GM21825 (cell line): ENCODE results near the gene RNU5B-1.

Experiments used
- ATAC-seq: cut with Tn5 transposase; IDR thresholded peaks from one replicate; pipeline ENCODE4 v1.9.1; 2021; ENCODE audit warnings: mild to moderate bottlenecking, moderate library complexity; ENCODE audit not compliant: unreplicated experiment

RNU5B-1 gene

DNA sequence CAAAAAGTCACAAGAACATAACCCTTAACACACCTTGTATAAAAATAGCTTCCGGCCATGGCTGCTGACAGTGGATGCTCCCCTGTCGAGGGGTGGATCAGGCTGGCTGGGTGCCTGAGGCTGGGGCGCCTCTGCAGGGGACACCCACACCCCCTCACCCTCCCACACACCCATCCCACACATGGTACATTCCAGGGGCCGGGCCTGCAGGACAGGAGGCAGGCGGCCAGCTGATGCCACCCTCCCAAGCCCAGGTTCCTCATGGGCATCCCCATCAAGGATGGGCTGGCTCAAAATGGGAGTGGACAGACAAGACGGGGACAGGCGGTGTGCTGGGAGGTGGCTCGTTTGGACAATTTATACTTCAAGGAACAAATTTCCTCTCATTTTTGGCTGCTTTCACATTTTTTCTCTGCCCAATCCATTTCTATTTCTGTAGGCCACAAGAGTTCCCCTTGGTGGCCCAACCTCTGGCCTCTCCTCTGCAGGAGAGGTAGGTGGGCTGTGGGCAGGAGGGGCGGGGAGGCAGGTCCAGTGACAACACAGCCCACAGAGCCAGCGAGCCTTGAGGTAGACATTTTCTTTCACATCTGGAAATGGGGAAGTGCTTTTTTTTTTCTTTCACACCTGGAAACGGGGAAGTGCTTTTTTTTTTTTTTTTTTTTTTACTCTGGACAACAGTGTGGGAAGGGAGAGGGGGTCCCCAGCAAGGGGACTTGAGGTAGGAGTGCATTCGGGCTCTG, 23.3 kb downstream of the RNU5B-1 start:
- ATAC-seq: no peak

DNA sequence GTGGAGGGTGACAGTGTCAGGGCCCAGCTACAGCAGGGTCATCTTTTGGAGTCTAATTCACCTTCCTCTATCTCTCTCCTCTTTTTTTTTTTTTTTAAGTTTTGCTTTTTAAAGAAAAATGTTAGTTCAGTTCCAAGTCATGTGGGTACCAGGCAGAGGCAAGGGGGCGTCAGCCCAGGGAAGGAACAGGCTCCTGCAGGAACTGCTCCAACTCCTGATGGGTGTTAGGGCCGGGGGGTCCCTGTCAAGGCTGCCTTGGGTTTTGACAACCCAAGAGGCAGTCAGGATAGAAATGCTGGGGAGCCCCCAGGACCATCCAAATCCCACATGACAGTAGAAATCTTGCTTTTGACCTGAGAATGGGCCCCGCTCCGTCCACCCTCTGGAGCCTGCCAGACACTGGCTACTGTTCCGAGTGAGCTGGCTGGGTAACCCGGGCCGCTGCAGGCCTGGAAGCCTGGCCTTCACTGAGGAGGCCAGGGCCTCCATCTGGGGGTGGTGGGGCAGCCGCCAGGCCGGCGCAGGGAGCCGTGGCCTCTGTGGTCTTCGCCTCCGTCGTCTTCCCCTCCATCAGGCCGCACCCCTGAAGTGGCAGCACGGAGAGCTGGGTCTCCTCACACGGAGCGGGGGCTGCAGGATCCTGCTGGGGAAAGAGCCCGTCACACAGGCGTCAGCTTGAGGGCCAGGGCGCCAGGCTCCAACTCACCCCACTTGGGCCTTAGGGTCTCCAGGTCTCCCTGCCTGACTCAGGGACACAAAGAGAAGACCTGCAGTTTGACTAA, 24.2 kb downstream of the RNU5B-1 start:
- ATAC-seq: no peak

DNA sequence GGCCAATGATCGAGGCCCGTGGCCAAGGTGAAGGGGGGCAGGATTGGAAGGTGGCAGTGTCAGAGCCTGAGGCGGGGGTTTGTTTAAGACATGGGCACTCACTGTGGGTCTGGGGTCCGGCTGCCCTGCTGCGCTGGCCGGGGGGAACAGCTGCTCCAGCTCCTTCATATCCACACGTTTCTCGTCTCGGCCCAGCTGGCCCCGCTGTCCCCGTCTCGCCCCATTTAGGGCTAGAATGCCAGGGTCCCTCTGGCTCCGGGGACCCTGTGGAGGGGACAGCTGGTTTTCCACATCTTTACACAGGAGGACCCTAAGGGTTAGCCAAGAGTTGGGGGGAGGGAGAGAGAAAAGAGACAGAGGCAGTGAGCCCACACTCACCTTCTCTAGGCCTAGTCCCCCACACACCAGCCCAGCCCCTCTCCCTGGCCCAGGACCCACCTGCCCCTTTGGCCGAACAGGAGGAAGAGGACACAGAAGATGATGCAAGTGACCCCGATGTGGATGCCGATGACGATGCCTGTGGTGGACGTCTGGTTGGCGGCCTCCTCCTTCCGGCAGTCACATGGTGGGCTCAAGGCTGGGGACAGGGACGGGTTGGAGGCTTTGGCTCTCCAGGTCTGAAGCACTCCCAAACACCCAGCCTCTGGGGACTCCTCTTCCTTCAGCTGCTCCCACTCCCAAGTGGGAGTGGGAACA, 25.0 kb downstream of the RNU5B-1 start:
- no peak for ATAC-seq

DNA sequence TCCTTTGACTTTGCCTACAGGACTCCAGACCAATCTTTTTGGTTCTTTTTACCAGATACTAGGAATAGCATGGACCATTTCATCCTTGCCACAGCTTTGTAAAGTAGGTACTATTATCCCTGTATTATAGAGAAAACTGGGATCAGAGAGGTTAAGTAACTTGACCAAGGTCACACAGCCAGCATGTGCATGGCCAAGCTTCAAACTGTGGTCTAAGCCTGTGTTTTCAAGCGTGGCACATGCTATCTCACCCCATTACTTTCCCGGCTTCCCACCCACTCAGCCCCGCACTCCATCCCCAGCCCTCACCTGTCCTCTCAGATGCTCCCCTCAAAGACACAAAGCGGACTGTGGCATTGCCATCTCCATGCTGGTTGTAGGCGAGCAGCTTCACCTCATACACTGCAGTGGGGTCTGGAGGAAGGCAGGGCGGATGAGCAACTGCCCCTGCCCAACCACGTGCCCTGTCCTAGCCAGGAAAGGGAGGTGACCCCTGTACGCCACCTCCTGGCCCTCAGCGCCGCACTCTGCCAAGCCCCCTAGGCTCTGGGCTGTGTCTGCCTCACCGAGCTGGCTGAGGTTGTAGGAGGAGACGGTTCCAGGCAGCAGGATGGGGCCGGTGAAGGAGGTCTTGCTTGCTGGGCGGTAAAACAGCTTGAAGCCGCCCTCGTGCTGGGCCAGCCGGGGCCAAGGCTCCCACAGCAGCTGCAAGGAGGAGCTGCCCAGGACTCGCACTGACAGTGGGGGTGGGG, 25.7 kb downstream of the RNU5B-1 start:
- ATAC-seq: no peak

DNA sequence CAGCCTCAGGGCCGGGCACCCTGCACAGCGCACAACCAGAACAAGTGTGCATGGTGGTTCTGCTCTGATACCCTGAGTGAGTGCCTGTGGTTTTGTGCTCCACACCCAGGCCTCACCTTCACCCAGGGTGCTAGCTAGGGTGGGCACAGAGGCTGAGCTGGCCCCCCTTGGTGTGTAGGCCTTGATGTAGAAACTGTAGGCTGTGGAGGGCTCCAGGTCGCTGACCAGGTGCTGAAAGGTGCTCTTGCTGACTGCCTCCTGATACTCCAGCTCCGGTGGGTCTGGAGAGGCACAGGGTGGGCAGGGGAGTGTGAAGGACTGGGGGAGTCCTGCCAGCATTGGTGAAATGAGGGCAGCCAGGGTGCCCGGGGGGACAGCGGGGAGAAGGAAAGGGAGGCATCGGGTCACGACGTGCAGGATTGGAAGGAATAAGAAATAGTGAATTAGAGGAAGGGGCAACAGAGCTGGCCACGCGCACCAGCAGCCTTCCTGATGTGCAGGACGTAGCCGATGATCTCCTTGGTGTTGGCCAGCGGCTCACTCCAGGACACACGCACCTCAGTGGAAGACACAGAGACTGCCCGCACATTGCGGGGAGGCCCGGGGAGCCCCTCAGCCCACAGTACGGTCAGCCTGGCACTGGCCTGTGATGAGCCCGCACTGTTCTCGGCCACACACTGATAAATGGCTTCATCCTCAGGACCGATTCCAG, 26.6 kb downstream of the RNU5B-1 start:
- ATAC-seq: no peak

DNA sequence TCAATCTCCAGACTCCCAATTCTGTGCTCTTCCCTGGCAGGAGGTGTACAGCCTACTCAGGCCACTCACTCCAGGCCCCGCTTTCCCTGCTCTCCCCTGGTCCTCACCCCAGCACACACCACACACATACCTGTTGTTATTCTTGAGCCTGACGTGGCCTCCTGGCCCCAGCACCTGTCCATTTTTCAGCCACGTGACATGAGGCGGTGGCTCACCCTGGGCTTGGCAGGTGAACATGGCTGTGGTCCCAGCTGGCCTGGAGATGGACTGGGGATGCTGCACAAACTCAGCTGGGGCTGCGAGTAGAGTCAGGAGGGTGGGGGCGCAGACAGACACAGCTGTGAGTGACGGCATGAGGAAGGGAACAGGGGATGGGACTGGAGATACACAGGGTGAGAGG, 27.3 kb downstream of the RNU5B-1 start:
- no peak for ATAC-seq

DNA sequence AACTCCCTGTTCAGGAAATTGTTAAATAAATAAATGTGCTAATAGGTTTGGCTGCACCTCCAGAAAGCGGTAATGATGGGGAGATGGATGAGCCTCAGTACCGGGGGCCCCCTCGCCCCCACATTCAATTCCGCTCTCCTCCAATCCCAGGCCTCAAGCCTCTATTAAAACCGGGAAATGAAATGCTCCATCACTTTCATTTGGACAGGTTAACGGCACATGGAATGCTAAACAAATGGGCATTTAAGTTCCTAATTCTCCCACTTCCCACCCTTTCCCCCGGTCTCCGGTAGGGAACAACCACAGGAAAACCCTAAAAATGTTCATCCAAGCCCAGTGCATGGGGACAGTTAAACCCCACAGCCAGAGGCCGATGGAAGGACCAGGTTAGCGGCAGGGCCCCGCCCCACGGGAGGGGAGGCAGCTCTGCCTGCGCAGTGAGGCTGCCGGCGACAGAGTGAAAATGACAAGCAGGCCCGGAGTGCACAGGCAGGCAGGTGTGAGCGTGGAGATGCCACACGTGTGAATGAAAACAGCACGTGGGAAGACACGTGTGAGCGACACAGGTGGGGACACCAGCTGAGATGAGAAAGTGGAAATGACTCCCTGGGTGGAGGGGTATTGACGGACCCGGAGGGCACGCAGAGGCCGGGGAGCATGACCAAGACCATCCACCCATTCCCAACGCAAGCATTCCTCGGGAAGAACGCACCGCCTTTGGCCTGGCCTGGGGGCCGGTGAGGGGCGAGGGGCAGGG, 28.1 kb downstream of the RNU5B-1 start:
- no peak for ATAC-seq

DNA sequence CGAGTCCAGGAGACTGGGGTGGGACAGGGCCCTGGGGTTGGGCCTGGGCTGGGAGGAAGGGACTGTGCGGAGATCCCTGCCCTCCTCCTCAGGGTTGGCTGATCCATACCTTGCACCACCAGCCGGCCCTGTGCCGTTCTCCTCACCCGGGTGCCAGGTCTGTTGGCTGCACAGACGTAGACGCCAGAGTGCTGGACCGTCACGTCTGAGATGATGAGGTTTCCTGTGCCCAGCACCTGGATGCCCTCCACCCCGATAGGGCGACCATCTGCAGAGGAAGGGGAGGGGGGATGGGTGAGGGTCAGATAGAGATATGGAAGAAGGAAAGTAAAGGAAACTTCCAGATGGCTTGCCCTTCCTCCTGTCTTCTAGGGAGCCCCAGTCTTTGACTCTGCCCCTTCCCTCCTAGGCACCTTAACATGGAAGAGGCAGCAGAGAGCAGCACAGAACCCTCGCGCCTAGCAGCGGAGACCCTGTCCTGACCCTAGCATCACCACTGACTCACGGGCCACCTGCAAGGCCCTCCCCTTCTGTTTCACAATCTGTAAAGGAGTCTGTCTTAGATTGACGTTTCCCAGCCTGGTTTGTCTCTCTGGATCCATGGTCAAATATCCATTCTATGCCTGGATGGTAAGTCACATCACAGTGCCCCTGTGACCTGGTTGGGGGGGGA, 28.8 kb downstream of the RNU5B-1 start:
- ATAC-seq: no peak

DNA sequence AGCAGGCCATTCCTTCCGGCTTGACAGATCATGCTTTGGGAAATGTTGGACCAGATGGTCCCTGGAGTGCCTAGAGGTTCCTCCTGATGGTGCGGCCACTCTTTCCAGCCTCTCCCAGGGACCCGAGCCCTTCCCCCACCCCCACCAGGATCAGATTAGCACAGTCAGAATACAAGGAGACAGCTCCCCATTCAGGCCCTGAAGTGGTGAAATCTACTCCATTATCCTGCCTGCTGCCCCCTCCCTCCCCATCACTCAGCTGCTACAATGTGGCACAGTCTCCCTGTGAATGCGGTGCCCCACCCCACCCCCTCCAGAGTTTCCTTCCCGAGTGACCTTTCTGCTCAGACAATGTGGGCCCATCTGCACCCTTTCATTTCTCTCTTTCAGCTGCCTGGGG, 29.4 kb downstream of the RNU5B-1 start:
- no peak for ATAC-seq

DNA sequence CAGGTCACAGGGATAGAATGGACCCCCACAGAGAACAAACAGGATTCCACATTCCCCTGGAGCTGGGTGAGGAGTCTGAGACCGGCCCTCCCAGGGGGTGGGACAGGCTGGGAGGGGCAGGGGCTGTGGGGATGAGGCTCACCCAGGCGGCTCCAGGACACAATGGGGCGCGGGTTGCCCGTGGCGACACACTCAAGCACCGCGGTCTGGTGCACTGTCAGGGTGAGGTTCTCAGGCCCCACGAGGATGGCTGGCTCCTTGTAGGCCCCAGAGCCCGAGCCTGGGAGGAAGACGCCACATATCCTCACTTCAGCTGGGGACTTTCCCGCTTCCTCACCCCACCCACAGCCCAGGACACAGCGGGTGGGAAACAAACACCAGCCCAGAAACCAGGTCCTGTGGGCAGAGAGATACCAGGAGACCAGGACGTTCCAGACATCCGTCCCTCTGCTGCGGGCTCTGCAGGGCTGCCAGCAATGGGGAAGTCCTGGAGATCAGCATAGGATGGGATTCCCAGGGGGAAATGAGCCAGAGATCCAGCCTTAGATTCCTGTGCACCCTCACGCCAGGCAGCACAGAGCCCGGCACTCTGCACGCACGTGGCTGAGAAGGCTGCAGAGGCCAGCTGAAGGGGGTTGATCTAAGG, 30.2 kb downstream of the RNU5B-1 start:
- ATAC-seq: no peak

DNA sequence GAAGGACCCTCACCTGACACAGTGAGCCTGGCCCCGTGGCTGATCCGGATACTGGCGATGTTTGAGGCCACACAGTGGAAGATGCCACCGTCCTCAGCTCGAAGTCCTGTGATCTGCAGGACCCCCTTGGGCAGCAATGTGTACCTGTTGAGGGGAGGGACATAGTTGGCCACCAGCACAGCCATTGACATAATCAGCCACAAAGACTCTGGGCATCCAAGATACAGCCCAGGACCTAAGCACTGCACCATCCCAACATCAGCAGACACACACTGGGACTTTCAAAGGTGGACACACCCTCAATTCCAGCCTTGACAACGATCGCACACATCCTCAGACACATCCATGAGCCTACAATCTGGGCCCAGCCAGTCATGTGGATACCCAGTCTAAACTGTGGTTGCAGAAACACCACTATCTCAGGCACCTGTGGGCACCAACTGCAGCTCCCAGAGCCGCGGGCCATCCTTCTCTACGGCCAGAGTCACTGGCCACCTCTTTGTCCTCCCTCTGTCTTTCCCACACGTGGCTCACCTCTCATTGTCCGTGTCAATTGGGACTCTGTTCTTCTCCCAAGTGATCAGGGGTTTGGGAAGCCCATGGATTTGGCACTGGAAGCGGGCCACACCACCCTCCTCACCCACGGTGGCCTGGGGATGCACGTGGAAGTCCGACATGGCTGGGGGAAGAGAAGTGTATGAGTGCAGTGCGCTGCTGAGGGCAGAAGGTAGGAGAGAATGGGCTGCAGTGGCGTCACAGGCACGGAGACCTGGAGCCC, 31.0 kb downstream of the RNU5B-1 start:
- no peak for ATAC-seq

DNA sequence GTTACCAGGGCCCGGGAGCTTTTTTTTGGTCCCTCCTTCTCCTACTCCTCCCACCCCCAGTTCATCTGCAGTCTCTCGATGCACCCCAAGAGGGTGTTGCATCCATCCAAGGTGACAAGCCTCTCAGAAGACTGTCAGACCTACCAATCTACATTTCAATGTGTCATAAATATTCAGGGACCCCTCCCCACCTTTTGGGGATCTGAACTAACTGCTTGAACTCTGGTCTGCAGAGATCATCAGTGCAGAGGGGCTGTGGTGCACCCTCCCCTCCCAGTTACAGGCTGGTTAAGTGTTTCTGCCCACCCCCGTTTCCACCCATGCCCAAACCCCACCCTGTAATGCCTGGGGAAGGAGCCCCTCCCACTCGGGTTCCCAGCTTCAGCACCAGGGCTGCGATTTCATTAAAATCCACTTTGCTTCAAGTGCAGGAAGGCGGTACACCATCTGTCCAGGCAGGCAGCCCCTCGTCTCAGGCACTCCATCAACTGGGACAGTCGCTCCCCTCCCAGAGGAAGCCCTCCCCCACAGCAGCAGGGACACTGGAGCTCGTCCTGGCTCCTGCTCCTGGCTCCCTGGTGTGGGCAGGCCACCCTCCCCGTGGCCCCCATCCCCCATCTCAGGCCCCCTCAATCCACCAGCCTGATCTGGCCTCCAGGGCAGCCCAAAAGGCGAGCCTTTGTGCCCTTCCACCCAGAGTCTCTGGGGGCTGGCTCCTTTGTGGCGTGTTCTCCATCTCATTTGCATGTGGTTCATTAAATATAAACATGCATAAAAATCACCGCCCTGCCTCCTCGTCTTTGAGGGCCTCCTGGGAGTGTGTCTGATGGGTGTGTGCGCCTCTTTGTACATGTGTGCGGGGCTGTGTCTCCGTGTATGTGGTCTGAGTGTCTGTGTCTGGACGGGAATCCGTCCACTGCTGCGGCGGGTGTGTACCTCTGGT, 32.3 kb downstream of the RNU5B-1 start:
- no peak for ATAC-seq

DNA sequence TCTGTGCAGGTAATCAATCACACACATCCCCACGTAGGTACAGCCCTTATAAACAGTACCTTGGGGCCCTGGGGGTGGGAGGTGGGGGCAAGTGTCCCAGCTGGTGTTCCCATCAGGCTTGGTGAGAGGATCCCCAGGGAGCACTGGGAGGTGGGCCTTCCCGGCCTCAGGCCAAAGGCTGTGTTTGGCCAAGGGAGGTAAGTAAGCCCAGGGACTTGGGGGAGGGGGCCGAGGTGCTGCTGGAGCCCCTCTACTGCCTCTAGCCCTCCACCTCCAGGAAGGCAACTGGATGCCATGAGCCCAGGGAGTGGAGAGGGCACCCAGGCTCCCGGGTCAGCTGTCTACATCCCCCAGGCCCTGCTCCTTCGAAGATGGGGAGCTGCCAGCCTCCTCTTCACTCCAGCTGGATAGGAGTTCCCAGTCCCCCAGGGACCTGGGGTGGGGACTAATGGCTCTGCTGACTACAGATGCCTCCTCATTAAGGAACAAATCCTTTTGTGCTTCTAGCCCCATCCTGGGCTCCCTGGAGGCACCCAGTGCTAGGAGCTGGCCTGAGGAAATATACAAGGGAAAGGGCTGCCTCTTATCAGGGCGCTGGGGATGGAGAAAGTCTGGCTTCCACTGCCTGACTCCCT, 33.1 kb downstream of the RNU5B-1 start:
- no peak for ATAC-seq

DNA sequence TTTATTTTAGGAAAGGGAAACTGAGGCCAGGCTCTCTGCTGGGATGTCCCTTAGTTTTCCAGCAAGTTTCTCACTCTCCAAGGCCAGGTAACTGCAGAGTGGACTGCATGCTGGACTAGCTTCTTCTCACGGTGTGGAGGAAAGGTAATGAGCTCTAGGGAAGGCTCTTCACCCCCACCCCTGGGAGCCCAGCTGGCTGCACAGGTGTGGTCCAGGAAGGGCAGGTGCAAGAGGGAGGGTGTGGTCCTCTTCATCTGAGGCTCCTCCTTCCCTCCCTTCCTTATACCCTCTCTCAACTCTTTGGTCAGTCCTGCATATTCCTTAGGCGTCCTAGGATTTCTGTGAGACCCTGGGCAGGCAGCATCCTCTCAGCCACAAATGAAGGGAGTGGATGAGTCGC, 33.9 kb downstream of the RNU5B-1 start:
- ATAC-seq: no peak

DNA sequence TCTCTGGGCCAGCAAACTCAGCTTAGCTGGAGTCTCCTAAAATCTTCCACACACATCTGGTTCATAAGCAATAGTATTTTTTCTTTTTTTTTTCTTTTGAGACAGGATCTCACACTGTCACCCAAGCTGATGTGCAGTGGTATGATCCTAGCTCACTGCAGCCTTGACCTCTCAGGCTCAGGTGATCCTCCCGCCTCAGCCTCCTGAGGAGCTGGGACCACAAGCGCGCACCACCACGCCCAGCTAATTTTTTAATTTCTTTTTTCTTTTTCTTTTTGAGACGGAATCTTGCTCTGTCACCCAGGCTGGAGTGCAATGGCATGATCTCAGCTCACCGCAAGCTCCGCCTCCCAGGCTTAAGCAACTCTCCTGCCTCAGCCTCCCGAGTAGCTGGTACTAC, 34.3 kb downstream of the RNU5B-1 start:
- ATAC-seq: no peak

DNA sequence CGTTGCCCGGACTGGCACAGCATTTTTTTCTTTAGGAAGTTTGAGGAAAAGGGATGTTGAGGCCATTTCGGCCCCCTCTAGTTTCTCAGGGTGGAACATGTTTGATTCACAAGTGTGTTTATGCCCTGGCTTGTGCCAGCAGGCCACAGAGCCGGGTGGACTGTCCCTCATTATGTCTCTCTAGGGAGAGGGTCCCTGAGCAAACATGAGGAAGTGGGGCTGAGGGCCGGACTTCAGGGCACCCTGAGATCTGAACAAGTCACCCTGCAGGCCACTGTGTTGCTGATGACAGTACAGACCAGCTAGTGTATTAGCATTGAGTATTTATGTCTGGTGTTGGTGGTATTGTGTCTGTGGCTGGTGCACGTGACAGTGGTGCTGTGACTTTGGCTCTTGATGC, 34.9 kb downstream of the RNU5B-1 start:
- ATAC-seq: no peak
